Endothelial cell of umbilical vein (primary cell): ENCODE results near the gene SLC39A13. TPM values are rescaled to one million over a fixed set of nuclear protein-coding genes. Genes with fewer than 3 reads are reported as not detected.

Experiments
- BruUV-seq: library from RNA; stranded (reverse); fragments of 400-500 nt; replicated peaks from 2 replicates; lab custom pipeline; 2021; lab: Mats Ljungman, UMichigan
- CTCF ChIA-PET: fragments of 300-600, 350-600 bp; sonication (Branson Sonifier 250); formaldehyde crosslinking; loops from one replicate; lab custom pipeline; 2021; ENCODE audit warnings: antibody characterized with exemption, inconsistent platforms; lab: Charles Lee
- POLR2A ChIA-PET: fragments of 300-600, 350-600 bp; sonication (Branson Sonifier 250); formaldehyde crosslinking; loops from one replicate; lab custom pipeline; 2021; ENCODE audit warnings: antibody characterized with exemption, inconsistent platforms; lab: Charles Lee
- DNase-seq: peaks from one replicate; pipeline ENCODE4 v3.0.0-alpha.2; 2011; ENCODE audit warnings: low read depth, low spot score
- FAIRE-seq: peaks from 2 replicates; lab custom pipeline; 2011; peaks lifted over from hg19 to GRCh38; lab: Jason Lieb, UNC
- H2AFZ ChIP-seq: 2 replicates; pipeline ENCODE4 v1.6.0; 2012; ENCODE audit warnings: low read depth, low read length, control low read depth, inconsistent platforms
- H3K27ac ChIP-seq: 2 replicates; pipeline ENCODE4 v1.5.1; 2011; ENCODE audit warnings: low read depth, mild to moderate bottlenecking, control low read depth, low read length, moderate library complexity; ENCODE audit not compliant: insufficient read depth
- H3K27me3 ChIP-seq, 2 experiments: 2 replicates each; pipeline versions ENCODE4 v1.6.0 to v1.6.1; 2011; ENCODE audit warnings: low read length in 2 of 2, mixed read lengths in 1 of 2; ENCODE audit not compliant: control insufficient read depth in 2 of 2, insufficient read depth in 2 of 2
- H3K36me3 ChIP-seq, 2 experiments: 2 replicates in 1 of 2; 3 replicates in 1 of 2; pipeline ENCODE4 v1.5.1; 2011; ENCODE audit warnings: low read length in 2 of 2, mild to moderate bottlenecking in 1 of 2, moderate library complexity in 1 of 2; ENCODE audit not compliant: control insufficient read depth in 2 of 2, insufficient read depth in 2 of 2; ENCODE audit errors: extremely low read depth in 1 of 2
- H3K4me1 ChIP-seq: 3 replicates; pipeline ENCODE4 v1.5.1; 2011; ENCODE audit warnings: mild to moderate bottlenecking, low read length; ENCODE audit not compliant: control insufficient read depth, insufficient read depth; ENCODE audit errors: extremely low read depth
- H3K4me2 ChIP-seq: 2 replicates; pipeline ENCODE4 v1.6.1; 2011; ENCODE audit warnings: low read length, control low read depth, mixed read lengths; ENCODE audit not compliant: insufficient read depth
- H3K4me3 ChIP-seq, 3 experiments: fragments of 200-600 bp in 1 of 3; sonication (generic), shearing (Covaris generic) in 1 of 3; replicated peaks in 1 of 3; 2 replicates each; pipeline ENCODE4 v1.5.1; 2011 to 2016; ENCODE audit warnings: control low read depth in 3 of 3, low read length in 3 of 3, mild to moderate bottlenecking in 2 of 3, inconsistent platforms in 1 of 3, low read depth in 1 of 3, moderate library complexity in 1 of 3; ENCODE audit not compliant: insufficient read depth in 1 of 3
- H3K79me2 ChIP-seq: 2 replicates; pipeline ENCODE4 v1.6.0; 2012; ENCODE audit warnings: low read length, inconsistent platforms; ENCODE audit not compliant: control insufficient read depth, insufficient read depth
- H3K9ac ChIP-seq: replicated peaks from 2 replicates; pipeline ENCODE3; 2011; ENCODE audit warnings: low read length, control low read depth; ENCODE audit not compliant: insufficient read depth; ENCODE audit errors: extremely low read depth
- H3K9me1 ChIP-seq: replicated peaks from 3 replicates; pipeline ENCODE4 v1.6.0; 2011; ENCODE audit warnings: mild to moderate bottlenecking, low read length; ENCODE audit not compliant: control insufficient read depth, insufficient read depth; ENCODE audit errors: extremely low read depth
- H3K9me3 ChIP-seq: replicated peaks from 2 replicates; pipeline ENCODE4 v1.5.1; 2012; ENCODE audit warnings: low read length, inconsistent platforms; ENCODE audit not compliant: control insufficient read depth, insufficient read depth
- H4K20me1 ChIP-seq: replicated peaks from 2 replicates; pipeline ENCODE3; 2011; ENCODE audit warnings: mild to moderate bottlenecking, low read length; ENCODE audit not compliant: control insufficient read depth, insufficient read depth; ENCODE audit errors: extremely low read depth
- EZH2 ChIP-seq: IDR thresholded peaks from 2 replicates; pipeline ENCODE4 v1.6.1; 2012; ENCODE audit warnings: borderline replicate concordance, low read depth, mild to moderate bottlenecking, moderate library complexity, low read length, inconsistent platforms; ENCODE audit not compliant: severe bottlenecking
- FOS ChIP-seq: IDR thresholded peaks from 2 replicates; pipeline ENCODE4 v1.6.1; 2011; ENCODE audit warnings: mild to moderate bottlenecking, low read length, moderate library complexity, borderline replicate concordance; ENCODE audit not compliant: insufficient read depth
- JUN ChIP-seq: IDR thresholded peaks from 2 replicates; pipeline ENCODE4 v1.6.1; 2011; ENCODE audit warnings: borderline replicate concordance, low read depth; ENCODE audit not compliant: insufficient read length, insufficient read depth
- MYC ChIP-seq: IDR thresholded peaks from one replicate; pipeline ENCODE4 v1.6.1; 2011; ENCODE audit warnings: mild to moderate bottlenecking, low read depth, low read length
- dilution Hi-C: fragments of 300-500 bp; cut with MboI; formaldehyde crosslinking; loops from one replicate; pipeline ENCODE4 v1.15.0; 2019; ENCODE audit warnings: low sequenced_read_pairs; ENCODE audit not compliant: extremely low pct_ligation_motif_present
- intact Hi-C: fragments of 100-400 bp; cut with micrococcal nuclease; formaldehyde crosslinking; loops from one replicate; pipeline ENCODE4 v1.10.0; 2022
- polyA plus RNA-seq, 4 experiments: library from polyadenylated mRNA; depleted of rRNA in 3 of 4; stranded (reverse) in 3 of 4; unstranded in 1 of 4; fragments of >200 nt; gene quantifications; 2 replicates each; pipeline versions ENCODE4 v1.2.1 to v1.2.3, GENCODE V29; 2011 to 2012; ENCODE audit warnings: missing spikeins in 1 of 4
- total RNA-seq: library from RNA; stranded (reverse); gene quantifications from 2 replicates; pipeline ENCODE4 v1.2.3, GENCODE V29; 2021
- TF ChIP-seq, protein P1 (sequence below), 2 donors: IDR thresholded peaks; 1 replicate in 1 of 2; 2 replicates in 1 of 2; pipeline ENCODE4 v1.5.1; 2011; ENCODE audit warnings: low read length in 2 of 2, mild to moderate bottlenecking in 2 of 2, moderate library complexity in 2 of 2, control low read depth in 1 of 2, inconsistent platforms in 1 of 2, low read depth in 1 of 2; ENCODE audit not compliant: insufficient read depth in 1 of 2; ENCODE audit errors: extremely low read depth in 1 of 2

SLC39A13 gene
- total and polyA plus RNA-seq, 2 donors (not counting 3 experiments of a cell fraction or from before 2014, with no cell fraction given) = 91.9 to 94.3 TPM

DNA sequence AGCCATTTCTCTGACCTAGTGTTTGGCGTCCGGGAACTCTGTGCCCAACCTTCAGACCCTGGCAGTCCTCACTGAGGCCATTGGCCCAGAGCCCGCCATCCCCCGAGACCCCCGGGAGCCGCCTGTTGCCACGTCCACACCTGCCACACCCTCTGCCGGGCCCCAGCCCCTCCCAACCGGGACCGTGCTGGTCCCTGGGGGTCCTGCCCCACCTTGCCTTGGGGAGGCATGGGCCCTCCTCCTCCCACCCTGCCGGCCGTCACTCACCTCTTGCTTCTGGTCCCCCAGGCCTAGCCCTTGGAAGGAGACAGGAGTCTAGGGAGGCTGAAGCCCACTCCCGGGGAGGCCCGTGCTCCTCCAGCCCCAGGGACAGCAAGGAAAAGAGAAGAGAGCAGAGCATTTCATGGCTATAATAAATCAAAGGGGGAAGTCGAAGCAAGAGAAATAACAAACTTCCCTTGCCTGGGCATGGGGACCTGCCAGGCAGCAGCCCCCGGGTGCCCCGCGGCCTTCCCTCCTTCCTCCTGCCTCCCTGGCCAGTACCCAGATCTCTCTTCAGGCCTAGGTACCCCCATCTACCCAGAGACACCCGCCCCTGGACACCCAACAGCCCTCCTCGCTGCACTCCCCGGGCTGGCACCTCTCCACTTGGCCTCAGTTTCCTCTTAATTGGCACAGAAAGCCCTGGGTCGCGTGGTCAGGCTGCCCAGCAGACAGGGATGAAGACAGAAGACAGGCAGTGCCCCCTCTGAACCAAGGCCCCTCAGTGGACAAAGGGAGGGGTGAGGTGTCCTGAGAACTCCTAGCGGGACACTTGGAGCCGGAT lies 13.0 kb upstream of the SLC39A13 start:
- Histone ChIP-seq H3K9me1 (no peaks in the 10 kb centered on the region), H3K79me2 (no peaks in the 10 kb centered on the region), H2AFZ (peak overlapping the region; percentile 34), H3K27me3 (no peaks in the 10 kb centered on the region), H3K4me1 (peaks cover 29% of the 10 kb centered on the region), H4K20me1 (no peaks in the 10 kb centered on the region), H3K9ac (peak overlapping the region; percentile 96), H3K27ac (peak overlapping the region; percentile 99), H3K9me3 (no peaks in the 10 kb centered on the region), H3K36me3 (no peaks in the 10 kb centered on the region), H3K4me2 (peak overlapping the region; percentile 32), H3K4me3 (no peak overlapping the region)
- DNase-seq (no peak), FAIRE-seq (peak; percentile 40)
- no peak for TF ChIP-seq FOS
- TF ChIP-seq MYC = no peak
- TF ChIP-seq, protein P1, sequence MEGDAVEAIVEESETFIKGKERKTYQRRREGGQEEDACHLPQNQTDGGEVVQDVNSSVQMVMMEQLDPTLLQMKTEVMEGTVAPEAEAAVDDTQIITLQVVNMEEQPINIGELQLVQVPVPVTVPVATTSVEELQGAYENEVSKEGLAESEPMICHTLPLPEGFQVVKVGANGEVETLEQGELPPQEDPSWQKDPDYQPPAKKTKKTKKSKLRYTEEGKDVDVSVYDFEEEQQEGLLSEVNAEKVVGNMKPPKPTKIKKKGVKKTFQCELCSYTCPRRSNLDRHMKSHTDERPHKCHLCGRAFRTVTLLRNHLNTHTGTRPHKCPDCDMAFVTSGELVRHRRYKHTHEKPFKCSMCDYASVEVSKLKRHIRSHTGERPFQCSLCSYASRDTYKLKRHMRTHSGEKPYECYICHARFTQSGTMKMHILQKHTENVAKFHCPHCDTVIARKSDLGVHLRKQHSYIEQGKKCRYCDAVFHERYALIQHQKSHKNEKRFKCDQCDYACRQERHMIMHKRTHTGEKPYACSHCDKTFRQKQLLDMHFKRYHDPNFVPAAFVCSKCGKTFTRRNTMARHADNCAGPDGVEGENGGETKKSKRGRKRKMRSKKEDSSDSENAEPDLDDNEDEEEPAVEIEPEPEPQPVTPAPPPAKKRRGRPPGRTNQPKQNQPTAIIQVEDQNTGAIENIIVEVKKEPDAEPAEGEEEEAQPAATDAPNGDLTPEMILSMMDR (IDR thresholded peaks at IDR 0.05; ENCODE audit: extremely low read depth in 1 of 2, insufficient read depth in 1 of 2, low read depth in 1 of 2, low read length in 2 of 2) = no peak
- TF ChIP-seq EZH2 = no peak
- no peak for TF ChIP-seq JUN
- ChIA-PET POLR2A (interaction anchor here (0.7 kb wide), 1 partner anchor 13 kb away, joined by 4 read pairs; the partner anchor contains the start of gene SLC39A13), CTCF (interaction anchor here (1.2 to 5.5 kb wide), 2 partner anchors 22 to 40 kb away, joined by 3 to 76 read pairs; no protein-coding TSS in a partner anchor)
- intact Hi-C loops = no loop called here
- dilution Hi-C loops = no loop called here
- BruUV-seq = TSS peak; percentile 99
